ENCODE data around the gene ENG. TPM values are rescaled to one million over a fixed set of nuclear protein-coding genes. Genes with fewer than 3 reads are reported as not detected.

The ENG gene
- total RNA-seq, 1 donor from 2014 or later, result 323 TPM

GRCh38 chr9:127835991-127836516 lies 18.4 kb downstream of the ENG start:
- Histone ChIP-seq H3K4me1 (peaks cover 100% of the 10 kb centered on the region), H3K27me3 (ENCODE audit: low read depth) (no peaks in the 10 kb centered on the region), H3K27ac (peak overlapping the region; percentile 86), H3K36me3 (peaks cover 30% of the 10 kb centered on the region), H3K9me3 (no peaks in the 10 kb centered on the region), H3K4me3 (peak overlapping the region; percentile 19)
- intact Hi-C loops (cut with DNase I), result no loop called here
- ATAC-seq (peak; percentile 47 to 53), DNase-seq (peak; percentile 77)
- no peak for TF ChIP-seq CTCF (IDR thresholded peaks at IDR 0.05)

GRCh38 chr9:127833555-127833954 lies 20.9 kb downstream of the ENG start:
- intact Hi-C loops (cut with DNase I), result no loop called here
- peaks cover 97% of the 10 kb centered on the region for H3K4me1 ChIP-seq

GRCh38 chr9:127832248-127832647 lies 22.2 kb downstream of the ENG start:
- H3K4me3 ChIP-seq, result no peak overlapping the region
- intact Hi-C loops (cut with DNase I), result no loop called here
- peaks cover 97% of the 10 kb centered on the region for H3K4me1 ChIP-seq
- no peak for TF ChIP-seq CTCF (IDR thresholded peaks at IDR 0.05)
- H3K27me3 ChIP-seq (ENCODE audit: low read depth), result no peaks in the 10 kb centered on the region
- peaks cover 27% of the 10 kb centered on the region for H3K36me3 ChIP-seq
- H3K9me3 ChIP-seq, result no peaks in the 10 kb centered on the region
- ATAC-seq, result no peak
- H3K27ac ChIP-seq, result peak overlapping the region; percentile 51
- DNase-seq, result no peak

More at GRCh38 chr9:127833555-127833954, 20.9 kb downstream of the ENG start:
- Histone ChIP-seq H3K4me3 (no peak overlapping the region), H3K27ac (peak overlapping the region; percentile 86), H3K27me3 (ENCODE audit: low read depth) (no peaks in the 10 kb centered on the region), H3K9me3 (no peaks in the 10 kb centered on the region), H3K36me3 (peaks cover 31% of the 10 kb centered on the region)
- ATAC-seq (no peak), DNase-seq (no peak)
- TF ChIP-seq CTCF (IDR thresholded peaks at IDR 0.05), result no peak

- H3K4me1 ChIP-seq, result peaks cover 85% of the 10 kb centered on the region
- ATAC-seq (no peak), DNase-seq (no peak)
- no peaks in the 10 kb centered on the region for H3K9me3 ChIP-seq
- intact Hi-C loops (cut with DNase I), result no loop called here
- TF ChIP-seq CTCF (IDR thresholded peaks at IDR 0.05), result no peak
- peaks cover 47% of the 10 kb centered on the region for H3K36me3 ChIP-seq
- no peak overlapping the region for H3K4me3 ChIP-seq
- H3K27me3 ChIP-seq (ENCODE audit: low read depth), result no peaks in the 10 kb centered on the region
- H3K27ac ChIP-seq, result peak overlapping the region; percentile 83
Measured at GRCh38 chr9:127829205-127829906, 25.1 kb downstream of the ENG start.

GRCh38 chr9:127828262-127829031 lies 26.0 kb downstream of the ENG start:
- TF ChIP-seq CTCF (IDR thresholded peaks at IDR 0.05), result peak; percentile 21
- ATAC-seq, result peak; percentile 89 to 90
- peak; percentile 84 for DNase-seq
- H3K4me1 ChIP-seq, result peaks cover 76% of the 10 kb centered on the region
- no peaks in the 10 kb centered on the region for H3K27me3 ChIP-seq (ENCODE audit: low read depth)
- H3K36me3 ChIP-seq, result peaks cover 56% of the 10 kb centered on the region
- peak overlapping the region; percentile 34 for H3K4me3 ChIP-seq
- intact Hi-C loops (cut with DNase I), result no loop called here
- H3K9me3 ChIP-seq, result no peaks in the 10 kb centered on the region
- H3K27ac ChIP-seq, result peak overlapping the region; percentile 83
